ENCODE results near the gene TWNK.
A peak's percentile ranks its signal among the peaks of the same experiment; 100 is the strongest.

Gene TWNK
- total RNA-seq: 12.9 to 43.8 (median 20.4) reads per million in 4 experiments

DNA sequence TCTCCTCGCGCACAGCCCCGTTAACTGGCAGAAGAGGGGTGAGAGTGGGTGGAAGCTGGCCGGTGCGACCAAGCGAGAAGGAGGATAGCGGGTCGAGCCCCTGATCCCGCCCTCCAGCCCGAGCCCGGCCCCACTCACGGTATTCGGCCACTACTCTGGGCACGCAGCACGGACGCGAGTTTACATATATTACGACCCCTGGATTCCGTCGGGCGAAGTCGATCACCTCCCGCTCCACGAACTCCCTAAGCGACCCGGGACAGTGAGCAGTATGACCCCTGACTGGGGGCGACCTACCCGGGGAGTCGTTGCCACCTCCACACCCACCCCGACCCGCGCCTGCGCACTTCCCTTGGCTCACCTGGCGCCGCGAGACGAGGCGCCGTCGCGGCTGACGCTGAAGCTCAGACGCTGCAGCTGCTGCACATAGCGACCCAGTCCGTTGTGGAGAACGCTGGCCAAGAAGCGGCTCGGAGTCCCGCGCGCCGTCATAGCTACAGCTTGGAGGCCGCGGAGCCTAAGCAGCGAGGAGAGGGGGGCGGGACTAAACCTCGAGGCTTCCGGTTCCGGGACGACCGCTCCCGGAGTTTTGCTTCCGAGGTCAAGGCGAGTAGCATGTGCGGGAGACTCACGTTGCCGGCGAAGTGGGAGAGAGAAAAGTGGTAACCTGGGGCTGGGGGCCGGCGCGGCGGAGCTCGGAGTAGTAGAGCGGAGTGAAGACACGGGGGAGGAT is at the start of gene TWNK, which contains the start of gene MRPL43:
Gene TWNK, plus strand, starts transcription at position 592 of the 733 bp plus-strand sequence. CDS start 668 bp downstream, outside the sequence.
Gene MRPL43, minus strand, starts transcription at position 546 of the 733 bp plus-strand sequence. Its CDS starts 54 bp downstream, at position 492.
- DNase-seq: peak; percentile 74

DNA sequence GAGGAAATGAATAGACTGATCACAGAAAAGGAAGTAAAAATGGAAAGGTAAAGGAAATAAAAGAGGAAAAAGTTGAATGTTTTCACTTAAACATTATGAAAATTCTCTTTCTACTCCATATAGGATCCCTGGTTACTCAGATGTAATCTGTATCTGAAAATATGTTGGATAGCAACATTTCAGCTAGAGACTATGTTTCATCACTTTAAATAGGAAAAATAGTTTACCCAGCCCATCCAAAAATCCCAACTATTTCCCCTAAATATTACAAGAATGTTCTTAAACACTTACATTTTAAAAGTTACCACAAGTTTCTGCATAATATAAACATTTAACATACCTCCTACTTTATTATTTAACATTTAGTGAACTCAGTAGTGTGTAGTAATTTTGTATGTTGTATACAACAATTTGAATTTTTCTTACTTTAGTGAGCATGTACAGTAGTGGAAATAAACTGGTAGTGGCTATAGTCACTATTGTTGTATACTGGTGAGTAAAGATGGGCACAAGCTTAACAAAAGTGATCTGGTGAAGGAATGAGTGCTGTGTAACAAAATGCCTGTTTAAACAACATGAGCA is 47.5 kb upstream of the TWNK start:
- no peak for DNase-seq

GRCh38 chr10:100942229-100942628 is 45.1 kb upstream of the TWNK start:
- no peak for DNase-seq

GRCh38 chr10:100943508-100943907 is 43.8 kb upstream of the TWNK start:
- DNase-seq: no peak

GRCh38 chr10:100945754-100946153 is 41.6 kb upstream of the TWNK start:
- DNase-seq: no peak

DNA sequence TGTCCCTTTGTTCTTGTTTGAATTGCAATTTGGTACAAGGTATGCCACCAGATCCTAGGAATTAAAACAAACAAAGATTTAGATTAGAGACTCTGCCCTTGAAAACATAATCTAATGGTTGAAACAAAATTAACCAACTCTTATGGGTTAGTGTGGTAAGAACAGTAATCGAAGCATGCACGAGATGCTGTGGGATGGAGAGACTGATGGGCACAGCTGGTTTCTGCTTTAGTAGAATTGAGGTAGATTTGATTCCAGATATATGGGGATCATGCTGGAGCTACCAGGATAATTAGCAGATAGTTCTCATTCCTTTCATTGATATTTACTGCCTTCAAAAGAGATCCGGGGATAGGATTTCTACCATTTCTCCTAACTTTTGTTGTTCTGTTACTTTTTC is 38.4 kb upstream of the TWNK start:
- DNase-seq: no peak

DNA sequence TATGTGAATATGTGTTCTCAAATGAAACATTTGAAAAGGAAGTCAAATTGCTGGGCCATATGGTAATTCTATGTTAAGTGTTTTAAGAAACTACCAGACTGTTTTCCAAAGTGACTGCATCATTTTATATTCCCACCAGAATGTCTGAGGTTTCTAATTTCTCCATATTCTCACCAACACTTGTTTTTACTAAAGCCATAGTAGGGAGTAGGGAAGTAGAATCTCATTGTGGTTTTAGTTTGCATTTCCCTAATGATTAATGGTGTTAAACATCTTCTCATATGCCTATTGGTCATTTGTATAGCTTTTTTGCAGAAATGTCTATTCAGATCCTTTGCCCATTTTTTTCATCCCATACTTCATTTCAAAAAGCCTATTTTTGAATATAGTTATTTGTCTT is 27.1 kb upstream of the TWNK start:
- DNase-seq: no peak

GRCh38 chr10:100962351-100963080 is 24.8 kb upstream of the TWNK start:
- no peak for DNase-seq

- DNase-seq: no peak
These were observed 23.5 kb upstream of the TWNK start for GRCh38 chr10:100963826-100964225.

- DNase-seq: no peak
These were observed 21.5 kb upstream of the TWNK start for GRCh38 chr10:100965820-100966219.

DNA sequence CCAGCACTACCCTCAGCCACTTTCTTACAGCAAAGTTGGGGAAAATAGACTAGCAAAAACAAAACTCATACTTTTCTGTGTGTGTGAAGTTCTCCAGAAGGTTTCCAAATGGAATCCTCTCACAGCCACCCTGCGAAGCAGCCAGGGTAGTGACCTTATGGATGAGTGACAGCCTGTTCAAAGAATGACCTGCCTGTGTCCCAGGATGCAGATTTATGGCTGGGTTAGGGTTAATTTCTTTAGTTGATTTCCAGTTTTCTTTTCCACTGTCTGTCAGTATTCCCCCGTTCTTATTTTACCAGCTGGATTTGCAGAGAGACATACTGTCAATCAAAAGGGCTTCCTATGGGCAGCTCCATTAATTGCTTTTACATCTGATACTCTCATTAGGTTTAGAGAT is 20.5 kb upstream of the TWNK start:
- DNase-seq: no peak

GRCh38 chr10:100967332-100967731 is 20.0 kb upstream of the TWNK start:
- DNase-seq: no peak

- DNase-seq: no peak
These were observed 19.1 kb upstream of the TWNK start for GRCh38 chr10:100968062-100968736.

DNA sequence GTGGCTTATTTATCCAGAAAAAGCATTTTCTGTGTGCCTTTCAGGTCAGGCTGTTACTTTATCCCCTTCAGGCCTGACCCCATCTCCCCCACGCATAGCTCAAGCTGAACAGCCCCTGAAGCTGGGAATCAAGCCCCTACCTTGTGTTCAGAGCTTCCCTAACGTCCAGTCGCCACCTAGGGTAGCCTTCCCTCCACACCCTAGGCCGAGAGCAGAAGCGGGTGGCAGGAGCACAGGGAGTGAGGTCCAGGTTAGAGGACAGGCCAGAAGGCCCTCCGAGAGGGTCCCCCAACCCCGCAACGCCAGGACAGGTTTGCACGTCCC is 18.5 kb upstream of the TWNK start:
- DNase-seq: no peak

GRCh38 chr10:100969187-100970075 is 17.9 kb upstream of the TWNK start, which contains the start of gene SEMA4G:
Gene SEMA4G, plus strand, starts transcription at chr10:100969504. Its CDS starts 3,409 bp downstream, at chr10:100972913.
- DNase-seq: peak; percentile 38

- peak; percentile 38 for DNase-seq
These were observed 17.0 kb upstream of the TWNK start for GRCh38 chr10:100970076-100970913.

GRCh38 chr10:100970914-100971811 is 16.2 kb upstream of the TWNK start:
- no peak for DNase-seq

DNA sequence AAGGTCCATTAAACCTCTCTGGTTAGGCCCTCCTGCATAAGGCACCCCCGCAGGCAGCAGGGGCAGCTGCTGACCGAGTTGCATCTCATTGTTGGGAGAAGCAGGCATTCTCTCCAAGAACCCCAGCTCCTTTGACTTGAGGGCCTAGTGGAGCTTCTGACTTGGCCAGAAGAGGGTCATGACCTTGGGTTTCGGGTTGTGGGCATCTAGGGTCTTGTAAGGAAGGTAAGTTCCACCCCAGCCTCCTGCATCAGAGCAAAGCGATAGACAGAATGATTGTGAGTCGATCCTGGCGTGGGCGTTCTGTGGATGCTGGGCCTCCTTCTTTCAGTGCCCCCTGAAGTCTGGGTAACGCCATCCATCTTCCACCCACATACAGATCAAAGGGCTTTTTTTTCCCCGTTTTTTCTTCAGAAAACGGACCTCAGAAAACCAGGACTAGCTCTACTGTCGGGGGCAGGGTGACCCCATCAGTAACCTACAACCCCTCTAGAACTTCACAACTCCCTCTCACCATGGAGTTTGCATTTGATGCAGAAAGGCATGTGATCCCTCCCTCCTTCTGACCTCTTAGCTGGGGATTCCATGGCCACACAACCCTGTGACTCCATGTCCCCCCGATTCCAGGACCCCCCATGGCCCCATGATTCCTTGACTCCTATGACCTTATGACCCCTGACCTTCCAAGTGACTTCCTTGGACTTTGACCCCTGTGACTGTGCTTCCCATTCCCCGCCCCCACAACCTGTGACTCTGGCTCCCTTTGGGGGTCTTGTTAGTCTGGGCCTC is 15.0 kb upstream of the TWNK start:
- no peak for DNase-seq

- no peak for DNase-seq
These were observed 14.3 kb upstream of the TWNK start for GRCh38 chr10:100972904-100973535.
